ENCODE results near the gene GPR156.

The GPR156 gene

GRCh38 chr3:120289636-120290035, 4.6 kb upstream of the GPR156 start:
- no peak for DNase-seq (ENCODE audit: low read depth)
- TF ChIP-seq CTCF (conservative IDR thresholded peaks at IDR 0.05; ENCODE audit: low read length): no peak
- no peak overlapping the region for H3K4me3 ChIP-seq (ENCODE audit: low read length)

GRCh38 chr3:120286465-120286864, 1.4 kb upstream of the GPR156 start:
- H3K4me3 ChIP-seq (ENCODE audit: low read length): no peak overlapping the region
- no peak for DNase-seq (ENCODE audit: low read depth)
- TF ChIP-seq CTCF (conservative IDR thresholded peaks at IDR 0.05; ENCODE audit: low read length): no peak

GRCh38 chr3:120285508-120285841, 453 bp upstream of the GPR156 start:
- DNase-seq (ENCODE audit: low read depth): no peak
- H3K4me3 ChIP-seq (ENCODE audit: low read length): peak overlapping the region; percentile 50
- TF ChIP-seq CTCF (conservative IDR thresholded peaks at IDR 0.05; ENCODE audit: low read length): no peak

- no peak for TF ChIP-seq CTCF (conservative IDR thresholded peaks at IDR 0.05; ENCODE audit: low read length)
- no peak for DNase-seq (ENCODE audit: low read depth)
- H3K4me3 ChIP-seq (ENCODE audit: low read length): no peak overlapping the region
These were observed 3.8 kb downstream of the GPR156 start for GRCh38 chr3:120281261-120281660.

- no peak for DNase-seq (ENCODE audit: low read depth)
- H3K4me3 ChIP-seq (ENCODE audit: low read length): no peak overlapping the region
- TF ChIP-seq CTCF (conservative IDR thresholded peaks at IDR 0.05; ENCODE audit: low read length): no peak
These were observed 4.5 kb downstream of the GPR156 start for GRCh38 chr3:120280566-120280965.

GRCh38 chr3:120280026-120280425, 5.0 kb downstream of the GPR156 start:
- TF ChIP-seq CTCF (conservative IDR thresholded peaks at IDR 0.05; ENCODE audit: low read length): no peak
- no peak for DNase-seq (ENCODE audit: low read depth)
- no peak overlapping the region for H3K4me3 ChIP-seq (ENCODE audit: low read length)

- DNase-seq (ENCODE audit: low read depth): no peak
- H3K4me3 ChIP-seq (ENCODE audit: low read length): no peak overlapping the region
- TF ChIP-seq CTCF (conservative IDR thresholded peaks at IDR 0.05; ENCODE audit: low read length): no peak
These were observed 8.3 kb downstream of the GPR156 start for GRCh38 chr3:120276767-120277166.

All from AG10803 (cell line).